CD4-positive, alpha-beta T cell treated with Interleukin-21 for 1 hour (primary cell): ENCODE results near the gene ZAP70.

Source experiments
- DNase-seq: peaks from one replicate; pipeline ENCODE4 v3.0.0-alpha.2; 2020

ZAP70 gene

DNA sequence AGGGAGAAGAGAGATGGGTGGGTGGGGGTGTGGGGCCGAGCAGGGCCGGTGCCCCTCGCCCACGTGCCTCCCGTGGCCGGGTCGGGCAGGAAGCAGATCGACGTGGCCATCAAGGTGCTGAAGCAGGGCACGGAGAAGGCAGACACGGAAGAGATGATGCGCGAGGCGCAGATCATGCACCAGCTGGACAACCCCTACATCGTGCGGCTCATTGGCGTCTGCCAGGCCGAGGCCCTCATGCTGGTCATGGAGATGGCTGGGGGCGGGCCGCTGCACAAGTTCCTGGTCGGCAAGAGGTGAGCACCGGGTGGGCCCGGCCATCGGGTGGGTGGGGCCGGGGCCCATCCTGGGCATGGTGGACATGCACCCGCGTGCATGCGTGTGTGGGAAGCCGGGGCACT, 21.8 kb downstream of the ZAP70 start:
- no peak for DNase-seq

DNA sequence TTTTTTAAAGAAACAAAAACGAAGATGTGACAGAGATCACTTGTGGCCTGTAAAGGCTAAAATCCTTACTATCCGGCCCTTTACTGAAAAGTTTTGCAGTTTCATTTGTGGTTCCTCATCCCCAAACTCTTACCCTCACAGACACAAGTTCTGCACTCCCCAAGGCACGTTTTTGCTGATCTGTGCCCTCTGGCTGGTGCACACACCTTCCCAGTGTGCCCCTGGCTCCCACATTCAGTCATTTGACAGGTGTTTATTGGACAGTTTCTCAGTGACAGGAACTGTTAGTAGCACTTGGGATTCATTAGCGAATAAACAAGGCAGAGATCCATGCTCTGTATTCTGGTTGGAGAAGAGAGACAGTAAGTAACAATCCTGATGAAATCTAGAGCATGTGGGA, 22.8 kb downstream of the ZAP70 start:
- no peak for DNase-seq

- no peak for DNase-seq
These were observed 23.4 kb downstream of the ZAP70 start for GRCh38 chr2:97736608-97737330.

- no peak for DNase-seq
These were observed 24.2 kb downstream of the ZAP70 start for GRCh38 chr2:97737421-97738178.

DNA sequence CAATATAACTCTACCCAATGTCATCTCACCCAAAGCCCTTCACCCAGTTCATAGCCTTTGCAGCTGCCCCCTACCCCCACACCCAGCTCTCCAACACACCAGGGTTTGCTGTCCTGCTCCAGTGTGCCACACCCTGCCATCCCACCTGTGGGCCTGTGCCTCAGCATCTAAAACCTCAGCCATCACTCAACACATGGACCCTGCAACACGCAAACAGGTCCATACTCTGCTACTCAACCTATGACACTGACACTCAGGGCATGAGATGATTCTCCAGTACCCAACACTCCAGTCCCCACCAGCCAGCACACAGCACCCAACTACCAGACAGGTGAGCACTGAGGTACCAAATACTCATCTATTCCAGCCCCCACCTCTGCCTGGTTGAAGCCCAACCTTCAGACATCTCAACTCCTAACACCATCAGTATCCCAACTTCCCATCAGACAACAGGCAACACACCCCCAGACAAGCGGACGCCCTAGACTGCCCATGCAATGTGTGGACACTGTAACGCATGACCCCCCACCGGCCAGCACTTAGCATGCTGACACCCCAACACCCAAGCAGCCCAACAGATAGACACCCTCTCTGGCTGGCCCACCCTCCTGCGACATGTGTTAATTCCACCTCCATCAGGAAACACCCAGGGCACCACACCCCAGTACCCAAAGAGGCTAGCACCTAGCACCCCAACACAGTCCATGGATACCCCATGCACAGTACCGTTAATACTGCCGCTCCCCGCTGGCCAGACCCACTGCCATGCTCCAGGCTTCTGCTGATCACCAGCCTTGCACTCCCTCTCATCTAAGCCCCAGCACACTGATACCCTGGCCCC, 25.0 kb downstream of the ZAP70 start:
- no peak for DNase-seq

- DNase-seq: no peak
These were observed 25.9 kb downstream of the ZAP70 start for GRCh38 chr2:97739020-97739892.

DNA sequence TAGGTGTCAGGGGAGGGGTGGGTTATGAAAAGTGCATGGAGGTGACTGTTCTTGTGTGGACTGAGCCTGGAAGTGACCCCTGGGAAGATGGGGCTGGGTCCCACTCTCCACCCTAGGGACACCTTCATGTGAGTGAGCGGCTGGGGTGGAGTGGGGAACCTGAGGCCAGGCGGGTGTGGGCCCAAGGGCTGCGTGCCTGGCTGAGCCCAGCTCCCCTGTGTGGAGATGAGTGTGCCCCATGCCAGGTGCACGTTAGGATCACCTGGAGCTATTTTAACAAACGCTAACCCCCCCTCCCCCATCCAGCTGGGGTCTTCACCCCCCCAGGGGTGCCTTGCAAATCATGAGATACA, 26.5 kb downstream of the ZAP70 start:
- no peak for DNase-seq

- DNase-seq: peak; percentile 53
These were observed 27.3 kb downstream of the ZAP70 start for GRCh38 chr2:97740590-97741182.

- no peak for DNase-seq
These were observed 27.9 kb downstream of the ZAP70 start for GRCh38 chr2:97741251-97741650.

- DNase-seq: no peak
These were observed 28.3 kb downstream of the ZAP70 start for GRCh38 chr2:97741686-97742085.

GRCh38 chr2:97742381-97742847, 29.0 kb downstream of the ZAP70 start:
- peak; percentile 42 for DNase-seq

DNA sequence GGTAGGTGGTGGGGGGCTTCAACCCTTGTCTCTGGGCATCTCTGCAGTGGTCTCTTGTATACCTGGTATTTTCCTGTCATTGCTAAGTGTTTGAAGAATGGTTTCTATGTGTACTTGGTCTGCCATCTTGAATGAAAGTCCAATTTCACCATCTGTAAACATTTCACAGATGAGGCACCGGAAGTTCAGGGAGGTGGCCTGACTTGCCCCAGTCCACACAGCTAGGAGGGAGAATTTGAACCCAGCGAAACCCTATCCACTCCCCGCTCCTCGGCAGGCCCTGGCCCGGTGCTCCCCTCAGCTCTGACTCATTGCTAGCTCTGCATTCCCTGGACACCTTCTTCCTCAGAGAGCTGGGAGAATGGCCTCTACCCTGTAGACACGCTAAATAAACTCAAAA, 30.5 kb downstream of the ZAP70 start:
- DNase-seq: no peak

- DNase-seq: peak; percentile 62
These were observed 32.2 kb downstream of the ZAP70 start for GRCh38 chr2:97745474-97746174.

DNA sequence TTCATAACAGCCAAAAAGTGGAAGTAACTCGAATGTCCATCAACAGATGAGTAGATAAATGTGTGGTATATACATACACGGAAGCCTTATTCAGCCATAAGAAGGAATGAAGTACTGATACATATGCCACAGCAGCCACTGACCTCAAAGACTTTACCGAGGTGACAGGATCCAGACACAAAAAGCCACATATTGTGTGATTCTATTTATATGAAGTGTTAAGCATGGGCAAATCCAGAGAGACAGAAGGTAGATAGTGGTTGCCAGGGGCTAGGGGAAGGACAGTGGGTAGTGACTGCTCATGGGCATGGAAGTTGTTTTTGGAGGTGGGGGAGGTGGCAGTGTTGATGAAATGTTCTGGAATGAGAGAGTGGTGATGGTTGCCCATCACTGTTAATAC, 33.9 kb downstream of the ZAP70 start:
- peak; percentile 30 for DNase-seq

DNA sequence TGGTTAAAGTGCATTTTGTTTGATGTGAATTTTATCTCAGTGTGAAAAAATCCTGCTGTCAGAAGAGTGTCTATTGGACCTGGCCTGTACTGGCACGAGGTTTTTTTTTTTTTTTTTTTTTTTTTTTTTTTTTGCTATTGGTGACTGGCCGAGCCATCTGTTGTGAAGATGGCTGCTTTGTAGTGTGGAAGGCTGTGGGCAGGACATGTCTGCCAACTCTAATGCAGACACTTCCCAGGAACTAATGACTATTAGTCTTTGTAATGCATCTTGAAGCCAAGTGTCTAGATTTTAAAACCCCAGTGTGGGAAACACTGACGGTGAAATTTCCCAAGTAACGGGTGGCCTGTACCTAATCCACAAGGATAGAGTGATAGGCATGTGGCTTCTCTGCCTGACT, 34.3 kb downstream of the ZAP70 start:
- no peak for DNase-seq

GRCh38 chr2:97749581-97749980, 36.2 kb downstream of the ZAP70 start:
- no peak for DNase-seq

DNA sequence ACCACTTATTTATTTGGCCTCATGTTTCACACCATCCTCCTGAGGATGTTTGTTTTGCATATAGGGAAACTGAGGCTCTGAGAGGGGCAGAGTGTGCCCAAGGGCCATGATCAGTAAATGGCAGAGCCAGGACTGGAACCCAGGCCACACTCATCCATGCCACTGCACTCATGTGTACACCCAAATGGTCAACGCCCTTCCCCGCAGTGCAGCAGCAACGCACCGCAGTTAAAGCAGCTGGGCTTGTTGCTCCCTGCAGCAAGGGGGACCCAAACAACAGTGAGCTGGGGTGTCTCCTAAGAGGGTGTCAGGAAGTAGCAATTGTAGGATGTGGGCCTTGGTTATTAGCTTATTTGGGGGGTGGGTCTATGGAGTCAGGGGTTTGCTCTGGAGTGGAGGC, 36.6 kb downstream of the ZAP70 start:
- no peak for DNase-seq

DNA sequence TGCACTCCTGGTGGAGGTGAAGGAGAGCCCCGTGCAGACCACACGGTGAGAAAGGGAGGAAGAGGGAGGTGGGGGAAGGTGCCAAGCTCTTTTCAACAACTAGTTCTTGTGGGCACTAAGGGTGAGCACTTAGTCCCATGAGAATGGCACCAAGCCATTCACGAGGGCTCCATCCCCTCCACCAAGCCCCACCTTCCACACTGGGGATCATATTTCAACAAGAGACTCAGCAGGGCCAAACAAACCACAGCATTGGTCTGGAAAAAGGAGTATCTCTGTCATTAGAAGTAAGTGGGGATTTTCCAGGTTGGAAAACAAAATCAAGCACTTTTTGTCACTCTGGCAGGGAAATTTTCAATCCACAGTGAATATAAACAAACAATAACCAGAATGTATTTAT, 38.4 kb downstream of the ZAP70 start:
- DNase-seq: no peak

- DNase-seq: no peak
These were observed 39.3 kb downstream of the ZAP70 start for GRCh38 chr2:97752342-97753334.

- DNase-seq: no peak
These were observed 41.4 kb downstream of the ZAP70 start for GRCh38 chr2:97754690-97755346.
